Measurements from ENCODE around the gene SNAPC4. TPM values are rescaled to one million over a fixed set of nuclear protein-coding genes. Genes with fewer than 3 reads are reported as not detected.
"Not testable (repeated sequence)": the region's sequence is repeated elsewhere in the genome, so short reads cannot be mapped to it uniquely, and the experiment has no call there.

SNAPC4 gene
- total RNA-seq, 1 donor from 2014 or later: 15.7 TPM

DNA sequence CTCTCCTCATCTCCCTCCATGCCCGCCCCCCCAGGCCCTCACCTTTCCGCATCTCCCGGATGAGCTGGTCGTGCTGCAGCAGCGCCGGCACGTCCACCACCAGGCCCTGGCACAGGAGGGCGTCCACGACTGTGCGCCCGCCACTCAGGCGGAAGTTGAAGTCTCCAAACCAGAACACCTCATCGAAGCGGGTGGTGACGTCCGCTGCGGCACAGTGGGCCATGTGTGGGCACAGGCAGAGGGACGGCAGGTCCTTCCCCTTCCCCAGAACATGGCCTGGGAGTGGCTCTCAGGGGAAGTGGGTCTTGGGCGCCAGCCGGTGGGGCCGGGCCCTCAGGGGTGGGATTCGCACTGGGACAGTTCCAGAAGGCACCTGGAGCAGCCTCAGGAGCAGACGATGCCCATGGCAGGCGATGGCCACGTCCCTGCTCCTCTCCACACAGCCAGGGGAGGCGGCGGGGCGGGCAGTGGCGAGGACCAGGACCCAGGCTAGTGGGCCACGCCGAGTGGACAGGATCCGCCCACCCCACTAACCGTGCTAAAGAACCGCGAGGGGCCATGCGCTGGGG is 31.9 kb upstream of the SNAPC4 start:
- Mint-ChIP-seq H3K36me3 (peaks cover 5% of the 10 kb centered on the region), H3K27me3 (no peaks in the 10 kb centered on the region), H3K4me3 (no peak overlapping the region), H3K27ac (no peak overlapping the region), H3K9me3 (no peaks in the 10 kb centered on the region), H3K4me1 (ENCODE audit: unreplicated experiment) (peaks cover 6% of the 10 kb centered on the region)
- DNase-seq (ENCODE audit: extremely low spot score, unreplicated experiment): no peak
- TF ChIP-seq, protein P1, sequence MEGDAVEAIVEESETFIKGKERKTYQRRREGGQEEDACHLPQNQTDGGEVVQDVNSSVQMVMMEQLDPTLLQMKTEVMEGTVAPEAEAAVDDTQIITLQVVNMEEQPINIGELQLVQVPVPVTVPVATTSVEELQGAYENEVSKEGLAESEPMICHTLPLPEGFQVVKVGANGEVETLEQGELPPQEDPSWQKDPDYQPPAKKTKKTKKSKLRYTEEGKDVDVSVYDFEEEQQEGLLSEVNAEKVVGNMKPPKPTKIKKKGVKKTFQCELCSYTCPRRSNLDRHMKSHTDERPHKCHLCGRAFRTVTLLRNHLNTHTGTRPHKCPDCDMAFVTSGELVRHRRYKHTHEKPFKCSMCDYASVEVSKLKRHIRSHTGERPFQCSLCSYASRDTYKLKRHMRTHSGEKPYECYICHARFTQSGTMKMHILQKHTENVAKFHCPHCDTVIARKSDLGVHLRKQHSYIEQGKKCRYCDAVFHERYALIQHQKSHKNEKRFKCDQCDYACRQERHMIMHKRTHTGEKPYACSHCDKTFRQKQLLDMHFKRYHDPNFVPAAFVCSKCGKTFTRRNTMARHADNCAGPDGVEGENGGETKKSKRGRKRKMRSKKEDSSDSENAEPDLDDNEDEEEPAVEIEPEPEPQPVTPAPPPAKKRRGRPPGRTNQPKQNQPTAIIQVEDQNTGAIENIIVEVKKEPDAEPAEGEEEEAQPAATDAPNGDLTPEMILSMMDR (conservative IDR thresholded peaks at IDR 0.05): no peak

DNA sequence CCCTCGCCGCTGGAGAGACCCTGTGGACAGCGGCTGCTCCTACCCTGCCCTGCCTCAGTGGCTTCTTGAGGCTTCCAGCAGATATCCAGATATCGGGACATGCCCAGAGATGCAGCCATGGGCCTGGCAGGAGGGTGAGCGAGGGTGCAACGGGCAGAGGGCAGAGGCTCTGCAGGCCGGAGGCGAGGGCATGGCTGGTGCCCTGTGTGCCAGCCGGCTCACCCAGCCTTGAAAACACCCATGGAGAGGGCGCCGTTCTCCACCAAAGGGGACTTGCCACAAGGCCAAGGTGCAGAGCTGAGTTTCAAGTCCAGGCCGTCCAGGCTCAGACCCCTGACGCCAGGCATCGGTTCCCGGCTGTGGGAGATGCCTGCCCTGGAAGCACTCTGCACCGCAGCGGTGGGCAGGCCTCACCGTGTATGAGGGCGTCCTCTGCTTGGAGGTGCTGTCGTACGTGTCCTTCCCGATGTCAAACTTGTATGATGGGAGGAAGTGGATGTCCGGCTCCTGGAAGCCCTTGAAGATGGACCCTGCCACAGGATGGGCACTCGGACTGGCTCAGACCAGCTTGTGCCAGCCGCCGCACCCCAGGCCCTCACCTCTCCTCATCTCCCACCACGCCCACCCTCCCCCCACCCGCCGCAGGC is 30.7 kb upstream of the SNAPC4 start:
- Mint-ChIP-seq H3K36me3 (peaks cover 8% of the 10 kb centered on the region), H3K27me3 (no peaks in the 10 kb centered on the region), H3K4me1 (ENCODE audit: unreplicated experiment) (no peaks in the 10 kb centered on the region), H3K27ac (no peak overlapping the region), H3K9me3 (no peaks in the 10 kb centered on the region), H3K4me3 (no peak overlapping the region)
- TF ChIP-seq, protein P1 (conservative IDR thresholded peaks at IDR 0.05): no peak
- no peak for DNase-seq (ENCODE audit: extremely low spot score, unreplicated experiment)

DNA sequence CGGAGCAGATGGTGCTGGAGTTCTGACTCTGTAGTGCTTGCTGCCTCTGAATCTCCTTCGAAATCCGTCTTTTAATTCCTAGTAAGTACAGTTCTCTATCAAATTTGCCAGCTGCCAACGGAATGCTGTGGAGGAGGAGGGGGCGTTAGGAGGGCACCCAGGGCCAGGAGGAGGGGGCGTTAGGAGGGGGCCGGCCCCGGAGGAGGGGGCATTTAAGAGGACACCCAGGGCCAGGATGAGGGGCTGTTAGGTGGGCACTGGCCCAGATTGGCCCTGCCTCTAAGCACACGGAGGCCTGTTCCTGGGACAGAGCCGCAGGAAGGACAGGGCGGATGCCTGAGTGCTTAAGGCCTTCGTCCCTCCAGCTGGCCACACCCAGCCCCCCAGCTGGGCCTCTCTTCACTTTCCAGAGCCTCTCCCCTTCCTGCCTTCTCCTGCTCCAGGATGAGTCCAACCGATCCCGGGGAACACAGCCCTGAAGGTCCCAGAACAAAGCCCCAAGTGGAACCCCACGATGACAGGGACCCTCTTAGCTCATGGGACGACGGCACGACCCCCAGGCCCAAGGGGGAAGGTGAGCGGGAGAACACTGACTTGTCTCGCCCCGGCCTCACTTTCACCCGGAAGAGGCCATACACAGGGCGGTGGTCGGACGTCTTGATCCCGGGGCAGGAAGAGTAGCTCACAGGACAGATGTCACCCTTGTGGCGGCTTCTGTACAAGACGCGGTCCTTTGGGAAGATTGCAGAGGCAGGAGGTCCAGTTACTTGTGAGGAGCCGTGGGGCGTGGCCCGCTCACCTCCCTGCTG is 29.9 kb upstream of the SNAPC4 start:
- TF ChIP-seq, protein P1 (conservative IDR thresholded peaks at IDR 0.05): no peak
- Mint-ChIP-seq H3K27ac (no peak overlapping the region), H3K4me3 (no peak overlapping the region), H3K9me3 (no peaks in the 10 kb centered on the region), H3K4me1 (ENCODE audit: unreplicated experiment) (no peaks in the 10 kb centered on the region), H3K36me3 (peaks cover 8% of the 10 kb centered on the region), H3K27me3 (no peaks in the 10 kb centered on the region)
- no peak for DNase-seq (ENCODE audit: extremely low spot score, unreplicated experiment)

DNA sequence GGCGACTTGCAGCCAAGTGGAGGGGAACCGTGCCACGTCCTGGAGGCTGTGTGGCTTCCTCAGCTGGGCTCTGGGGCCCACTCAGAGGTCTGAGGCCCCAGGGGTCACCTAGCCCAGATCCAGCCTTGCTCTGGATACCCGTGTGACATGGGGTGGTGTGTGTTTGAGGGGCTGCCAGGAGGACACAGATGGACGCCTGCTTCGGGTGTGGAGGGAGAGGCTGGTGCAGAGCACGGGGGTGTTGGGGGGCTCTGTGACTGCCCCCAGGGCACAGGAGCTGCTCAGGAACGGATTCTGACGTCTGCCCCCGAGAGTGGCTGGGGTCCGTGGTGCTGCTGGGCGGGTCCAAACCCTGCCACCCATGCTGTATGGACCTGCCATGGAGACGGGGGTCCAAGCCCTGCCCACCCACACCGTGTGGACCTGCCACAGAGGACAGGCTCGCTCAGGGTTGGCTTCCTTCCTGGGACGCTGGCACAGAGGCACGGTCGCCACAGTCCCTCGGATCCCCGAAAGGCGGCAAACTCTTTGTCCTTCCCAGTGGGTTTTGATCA is 29.2 kb upstream of the SNAPC4 start:
- Mint-ChIP-seq H3K36me3 (peaks cover 8% of the 10 kb centered on the region), H3K9me3 (no peaks in the 10 kb centered on the region), H3K4me1 (ENCODE audit: unreplicated experiment) (no peaks in the 10 kb centered on the region), H3K4me3 (no peak overlapping the region), H3K27ac (no peak overlapping the region), H3K27me3 (no peaks in the 10 kb centered on the region)
- DNase-seq (ENCODE audit: extremely low spot score, unreplicated experiment): no peak
- TF ChIP-seq, protein P1 (conservative IDR thresholded peaks at IDR 0.05): no peak

DNA sequence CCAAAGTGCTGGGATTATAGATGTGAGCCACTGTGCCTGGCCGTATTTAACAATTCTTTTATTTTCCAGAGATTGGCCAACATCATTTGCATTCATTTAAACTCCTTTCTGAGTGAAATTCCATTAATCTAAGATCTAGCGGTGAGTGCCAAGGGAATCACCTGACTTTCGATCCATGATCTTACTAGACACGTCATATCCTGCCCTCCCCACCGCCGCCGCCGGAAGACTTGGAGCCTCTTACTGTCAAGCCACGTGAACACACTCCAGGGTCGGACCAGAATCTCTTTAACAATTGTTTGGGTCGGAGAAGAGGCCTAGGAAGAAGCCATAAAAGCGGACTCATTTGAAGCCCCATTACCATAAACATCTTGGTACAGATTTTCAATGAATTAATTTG is 26.8 kb upstream of the SNAPC4 start:
- no peak for DNase-seq (ENCODE audit: extremely low spot score, unreplicated experiment)
- H3K4me3 Mint-ChIP-seq: no peak overlapping the region
- peaks cover 8% of the 10 kb centered on the region for H3K36me3 Mint-ChIP-seq
- TF ChIP-seq, protein P1 (conservative IDR thresholded peaks at IDR 0.05): no peak
- H3K9me3 Mint-ChIP-seq: no peaks in the 10 kb centered on the region
- H3K27me3 Mint-ChIP-seq: no peaks in the 10 kb centered on the region
- no peaks in the 10 kb centered on the region for H3K4me1 Mint-ChIP-seq (ENCODE audit: unreplicated experiment)
- H3K27ac Mint-ChIP-seq: no peak overlapping the region

DNA sequence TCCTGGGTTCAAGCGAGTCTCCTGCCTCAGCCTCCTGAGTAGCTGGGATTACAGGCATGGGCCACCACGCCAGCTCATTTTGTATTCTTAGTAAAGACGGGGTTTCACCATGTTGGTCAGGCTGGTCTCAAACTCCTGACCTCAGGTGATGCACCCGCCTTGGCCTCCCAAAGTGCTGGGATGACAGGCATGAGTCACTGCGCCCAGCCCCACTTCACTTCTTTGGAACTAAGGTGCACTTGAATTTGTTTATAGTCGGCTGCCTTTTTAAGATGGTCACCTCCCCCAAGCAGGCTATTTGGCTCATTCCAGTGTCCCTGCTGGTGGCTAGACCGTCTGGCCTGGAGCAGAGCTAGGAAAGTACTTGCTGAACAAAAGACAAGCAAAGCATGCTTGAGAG is 25.4 kb upstream of the SNAPC4 start:
- not testable (repeated sequence) for H3K4me3 Mint-ChIP-seq

More for the DNA sequence above, 25.4 kb upstream of the SNAPC4 start:
- not testable (repeated sequence) for H3K9me3 Mint-ChIP-seq; H3K27ac Mint-ChIP-seq; H3K4me1 Mint-ChIP-seq (ENCODE audit: unreplicated experiment); H3K36me3 Mint-ChIP-seq; H3K27me3 Mint-ChIP-seq; DNase-seq (ENCODE audit: extremely low spot score, unreplicated experiment)
